ENCODE results near the gene RALGAPA1.

GRCh38 chr14:35695647-35696046 lies 113.4 kb downstream of the RALGAPA1 start:
- TF ChIP-seq EZH2 (IDR thresholded peaks at IDR 0.05; ENCODE audit: insufficient read depth, poor library complexity, severe bottlenecking) = no peak
- no peak for TF ChIP-seq EZH2phosphoT487 (IDR thresholded peaks at IDR 0.05; ENCODE audit: insufficient read depth, low read depth)

Measured in GM23248 (cell line).